WTC11 (cell line): ENCODE measurements around the gene CRAT.

Source experiments
- AFF4 ChIP-seq: sonication (generic); formaldehyde crosslinking; IDR thresholded peaks from 2 replicates; pipeline ENCODE4 v1.8.1; 2023; ENCODE audit warnings: mild to moderate bottlenecking, missing genetic modification reagents, borderline replicate concordance
- ATF2 ChIP-seq: sonication (generic); formaldehyde crosslinking; IDR thresholded peaks from 2 replicates; pipeline ENCODE4 v1.8.1; 2022; ENCODE audit warnings: low read depth, missing genetic modification reagents, borderline replicate concordance
- ATF3 ChIP-seq: sonication (generic); formaldehyde crosslinking; conservative IDR thresholded peaks from 2 replicates; pipeline ENCODE4 v1.8.1; 2022; ENCODE audit warnings: mild to moderate bottlenecking, missing genetic modification reagents
- ATF6 ChIP-seq: sonication (generic); formaldehyde crosslinking; IDR thresholded peaks from 2 replicates; pipeline ENCODE4 v1.8.1; 2023; ENCODE audit warnings: mild to moderate bottlenecking, missing genetic modification reagents
- CBFB ChIP-seq: sonication (generic); formaldehyde crosslinking; IDR thresholded peaks from 2 replicates; pipeline ENCODE4 v1.8.1; 2022; ENCODE audit warnings: mild to moderate bottlenecking, low read depth, missing genetic modification reagents
- CREM ChIP-seq: sonication (generic); formaldehyde crosslinking; IDR thresholded peaks from 2 replicates; pipeline ENCODE4 v1.8.1; 2022; ENCODE audit warnings: mild to moderate bottlenecking, missing genetic modification reagents, moderate library complexity
- CTCF ChIP-seq: fragments of 200-600 bp; IDR thresholded peaks from 2 replicates; pipeline ENCODE4 v1.8.0; 2022; ENCODE audit warnings: antibody characterized with exemption
- JUN ChIP-seq: sonication (generic); formaldehyde crosslinking; IDR thresholded peaks from 2 replicates; pipeline ENCODE4 v1.8.0; 2023; ENCODE audit warnings: mild to moderate bottlenecking, missing genetic modification reagents
- MAX ChIP-seq: sonication (generic); formaldehyde crosslinking; IDR thresholded peaks from 2 replicates; pipeline ENCODE4 v1.8.0; 2022; ENCODE audit warnings: mild to moderate bottlenecking, missing genetic modification reagents
- TEAD4 ChIP-seq: sonication (generic); formaldehyde crosslinking; IDR thresholded peaks from 2 replicates; pipeline ENCODE4 v1.8.0; 2022; ENCODE audit warnings: mild to moderate bottlenecking, missing genetic modification reagents
- USF2 ChIP-seq: sonication (generic); formaldehyde crosslinking; IDR thresholded peaks from 2 replicates; pipeline ENCODE4 v1.8.1; 2023; ENCODE audit warnings: mild to moderate bottlenecking, missing genetic modification reagents, moderate library complexity

- TF ChIP-seq CTCF (no peak), ATF3 (CRISPR knock-in tag) (no peak), ATF6 (CRISPR knock-in tag) (no peak), MAX (CRISPR knock-in tag) (no peak), USF2 (no peak), JUN (no peak), CBFB (CRISPR knock-in tag) (no peak), CREM (no peak), ATF2 (CRISPR knock-in tag) (no peak), AFF4 (CRISPR knock-in tag) (no peak), TEAD4 (CRISPR knock-in tag) (no peak)
These were observed 34.0 kb downstream of the CRAT start for GRCh38 chr9:129076640-129077037.
